ENCODE results near the gene PLXDC1. TPM values are rescaled to one million over a fixed set of nuclear protein-coding genes. Genes with fewer than 3 reads are reported as not detected.

The PLXDC1 gene
- total RNA-seq (10 to 100 TPM in 4 of 5 experiments, 1 to 10 TPM in 1; 2.3 to 55.7 (median 31.8) TPM), polyA plus RNA-seq (10 to 100 TPM; 19.3 to 22.5 TPM), total RNA-seq (107 reads per million, percentile 85 among the genes with 10 or more reads in this experiment)

DNA sequence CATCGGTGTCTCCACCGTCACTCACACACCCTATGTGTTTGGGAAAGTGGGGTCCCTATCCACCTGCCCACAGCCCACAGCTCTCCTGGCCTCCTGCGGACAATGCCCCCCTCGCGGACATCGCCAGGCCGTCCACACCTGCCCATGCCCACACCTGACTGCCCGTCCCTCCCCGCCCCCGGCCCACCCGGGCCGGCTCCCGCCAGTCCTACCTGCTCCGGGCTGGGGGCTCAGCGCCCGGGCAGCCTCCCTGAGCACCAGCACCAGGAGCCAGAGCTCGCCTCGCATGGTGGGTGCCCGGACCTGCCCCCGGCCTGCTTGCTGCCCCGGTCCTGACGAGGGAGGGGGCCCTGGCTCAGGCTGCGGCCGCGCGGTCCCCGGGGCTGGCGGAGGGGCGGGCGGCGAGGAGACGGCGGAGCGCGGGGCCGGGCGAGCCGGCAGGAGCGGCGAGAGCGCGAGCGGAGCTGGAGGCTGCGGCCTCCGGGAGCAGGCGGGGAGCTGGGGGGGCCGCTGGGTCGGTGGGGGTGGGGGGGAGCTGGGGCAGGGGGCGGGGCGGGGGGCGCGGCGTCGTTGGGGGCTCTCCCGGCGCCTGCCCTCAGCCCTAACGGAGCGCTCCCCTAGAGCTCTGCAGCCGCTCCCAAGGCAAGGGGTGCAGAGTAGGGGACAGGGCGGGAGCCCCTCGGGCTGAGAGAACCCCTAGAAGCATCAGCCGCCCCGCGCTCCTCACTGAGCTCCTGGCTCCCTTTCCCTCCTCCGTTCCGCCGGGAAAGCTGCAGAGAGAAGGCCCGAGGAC, at the start of gene PLXDC1:
Gene PLXDC1 (minus strand): TSS at position 488 of the 793 bp plus-strand sequence. CDS start 200 bp downstream, at position 288.
- peak within 1 kb of the TSS; percentile 91 for H3K4me3 ChIP-seq (ENCODE audit: low read length)

DNA sequence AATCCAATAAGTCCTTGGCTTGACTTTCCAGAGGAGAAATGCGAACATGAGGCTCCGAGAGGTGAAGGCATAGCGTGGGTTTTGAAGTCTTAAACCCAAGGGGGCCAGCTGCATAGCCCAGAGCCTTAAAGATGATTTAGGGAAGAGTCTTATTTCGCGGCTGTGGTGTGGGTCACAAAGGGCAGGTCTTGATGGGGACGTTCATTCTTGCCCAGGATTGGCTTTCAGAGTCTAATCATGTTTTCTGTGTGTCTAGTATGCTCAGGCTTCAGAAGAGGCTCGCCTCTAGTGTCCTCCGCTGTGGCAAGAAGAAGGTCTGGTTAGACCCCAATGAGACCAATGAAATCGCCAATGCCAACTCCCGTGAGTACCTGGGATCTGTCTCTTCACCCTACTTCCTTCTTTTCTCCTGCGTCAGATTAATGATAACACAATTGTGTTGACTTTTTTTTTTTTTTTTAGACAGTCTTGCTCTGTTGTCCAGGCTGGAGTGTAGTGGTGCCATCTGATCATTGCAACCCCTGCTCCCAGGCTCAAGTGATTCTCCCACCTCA, 49.6 kb upstream of the PLXDC1 start:
- Histone ChIP-seq H3K27me3 (ENCODE audit: control insufficient read depth in 2 of 2, insufficient read depth in 2 of 2, low read length in 2 of 2) (no peaks in the 10 kb centered on the region), H3K27ac (ENCODE audit: low read depth, low read length) (peak overlapping the region; percentile 98), H3K4me3 (ENCODE audit: low read length) (peak overlapping the region; percentile 83), H3K36me3 (ENCODE audit: control insufficient read depth in 2 of 3, insufficient read depth in 3 of 3, low read length in 3 of 3) (peaks cover 20 to 37% (median 23%) of the 10 kb centered on the region in 3 experiments), H3K9me3 (ENCODE audit: control insufficient read depth in 2 of 3, low read length in 3 of 3) (no peaks in the 10 kb centered on the region), H3K4me1 (ENCODE audit: control insufficient read depth in 2 of 2, insufficient read depth in 2 of 2, low read length in 2 of 2) (peaks cover 32 to 42% of the 10 kb centered on the region in 2 donors)
- peaks cover 4 to 37% (median 28%) of the 10 kb centered on the region in 5 donors for H3K36me3 Mint-ChIP-seq
- H3K27ac Mint-ChIP-seq = peak overlapping the region; percentile 93 to 100 (median 99)
- ChIA-PET POLR2A (interaction anchor here (1.5 to 11.8 kb wide), 5 partner anchors 36 to 218 kb away, joined by 7 to 144 read pairs (median 9); no protein-coding TSS in a partner anchor), CTCF (interaction anchor here (2.5 kb wide), 1 partner anchor 44 kb away, joined by 14 read pairs; no protein-coding TSS in a partner anchor)
- no peak for DNase-seq
- peak overlapping the region; percentile 87 to 98 (median 92) for H3K4me3 Mint-ChIP-seq
- H3K9me3 Mint-ChIP-seq = no peaks in the 10 kb centered on the region
- ATAC-seq = no peak
- H3K4me1 Mint-ChIP-seq = peaks cover 30 to 65% (median 47%) of the 10 kb centered on the region in 7 donors
- H3K27me3 Mint-ChIP-seq = no peaks in the 10 kb centered on the region
- intact Hi-C loops (cut with micrococcal nuclease) = loop anchor here in 1 of 2 donors (1.0 kb wide), 5 partner anchors 8 to 449 kb away; partner anchors contain the start of genes CDK12, LASP1 and PSMB3

More for the DNA sequence above, at the start of gene PLXDC1:
- Mint-ChIP-seq H3K27ac (peak within 1 kb of the TSS; percentile 92 to 100 (median 98)), H3K4me3 (peak within 1 kb of the TSS; percentile 93 to 100 (median 98)), H3K36me3 (peaks cover 0 to 16% (median 0%) of the 10 kb centered on the region in 5 donors), H3K9me3 (peaks cover 0 to 21% (median 0%) of the 10 kb centered on the region in 11 donors), H3K4me1 (peaks cover 33 to 62% (median 44%) of the 10 kb centered on the region in 7 donors), H3K27me3 (peaks cover 0 to 54% (median 4%) of the 10 kb centered on the region in 5 donors)
- ChIA-PET POLR2A (interaction anchor here (0.6 to 4.6 kb wide), 11 partner anchors 39 to 298 kb away, joined by 3 to 43 read pairs (median 4); partner anchors contain the start of genes LASP1, RPL19 and RPL23), CTCF (interaction anchor here (0.7 to 6.4 kb wide), 16 partner anchors 14 to 226 kb away, joined by 3 to 124 read pairs (median 8); partner anchors contain the start of genes ARL5C and LASP1NB)
- DNase-seq (peak in 4 of 9 donors; percentile 20 to 40 (median 26)), ATAC-seq (no peak)
- no peaks in the 10 kb centered on the region for H3K9me3 ChIP-seq (ENCODE audit: control insufficient read depth in 2 of 3, low read length in 3 of 3)
- peak within 1 kb of the TSS; percentile 61 for H3K27ac ChIP-seq (ENCODE audit: low read depth, low read length)
- peaks cover 0 to 8% (median 0%) of the 10 kb centered on the region in 3 experiments for H3K36me3 ChIP-seq (ENCODE audit: control insufficient read depth in 2 of 3, insufficient read depth in 3 of 3, low read length in 3 of 3)
- H3K4me1 ChIP-seq (ENCODE audit: control insufficient read depth in 2 of 2, insufficient read depth in 2 of 2, low read length in 2 of 2) = peaks cover 10 to 26% of the 10 kb centered on the region in 2 donors
- no peaks in the 10 kb centered on the region for H3K27me3 ChIP-seq (ENCODE audit: control insufficient read depth in 2 of 2, insufficient read depth in 2 of 2, low read length in 2 of 2)
- intact Hi-C loops (cut with micrococcal nuclease) = loop anchor here (5.0 to 10.0 kb wide), 7 partner anchors 86 to 477 kb away; partner anchors contain the start of genes CDK12 (in 1 of the 2), CWC25 (in 1 of the 2), EPOP (in 1 of the 2) and FBXO47 (in 1 of the 2)

DNA sequence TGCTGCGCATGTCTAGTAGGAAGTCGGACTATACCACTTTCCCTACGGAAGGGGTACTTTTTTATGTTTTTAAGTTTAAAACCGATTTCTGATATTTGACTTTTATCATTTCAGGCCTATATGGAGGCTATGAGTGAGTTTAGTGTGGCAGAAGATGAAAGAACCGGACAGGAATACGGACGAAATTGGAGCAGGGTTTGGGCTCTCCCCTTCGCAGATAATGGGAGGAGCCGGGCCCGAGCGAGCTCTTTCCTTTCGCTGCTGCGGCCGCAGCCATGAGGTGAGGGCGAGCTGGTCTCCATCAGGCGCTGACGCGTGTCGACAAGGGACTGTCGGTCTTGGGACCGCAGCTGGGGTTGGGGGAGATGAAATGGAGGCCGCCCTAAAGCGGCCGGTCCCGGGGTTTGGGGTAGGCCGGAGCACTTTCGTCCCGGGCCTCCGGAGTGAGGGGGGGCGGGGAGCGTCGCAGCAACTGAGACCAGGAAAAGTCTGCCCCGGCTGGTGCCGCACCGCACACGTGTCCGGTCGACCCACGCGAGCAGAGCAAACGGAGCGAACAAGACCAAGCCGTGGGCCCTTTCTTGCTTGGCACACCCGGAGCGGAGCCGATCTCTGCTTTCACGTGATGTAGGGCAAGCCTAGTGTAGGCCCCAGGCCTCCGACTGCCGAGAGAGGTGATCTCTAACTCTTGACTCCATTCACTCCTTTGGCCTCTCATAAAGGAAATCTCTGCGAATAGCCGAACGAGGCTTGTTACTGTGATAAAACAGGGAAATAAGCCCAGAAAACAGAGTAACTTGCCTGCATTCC, 48.8 kb upstream of the PLXDC1 start, which contains the start of gene RPL19:
Gene RPL19 (plus strand): TSS at position 214 of the 810 bp plus-strand sequence. CDS start 62 bp downstream, at position 276.
- Histone ChIP-seq H3K9me3 (ENCODE audit: control insufficient read depth in 2 of 3, low read length in 3 of 3) (no peaks in the 10 kb centered on the region), H3K27me3 (ENCODE audit: control insufficient read depth in 2 of 2, insufficient read depth in 2 of 2, low read length in 2 of 2) (no peaks in the 10 kb centered on the region), H3K4me1 (ENCODE audit: control insufficient read depth in 2 of 2, insufficient read depth in 2 of 2, low read length in 2 of 2) (peaks cover 39 to 46% of the 10 kb centered on the region in 2 donors), H3K4me3 (ENCODE audit: low read length) (peak within 1 kb of the TSS; percentile 83), H3K36me3 (ENCODE audit: control insufficient read depth in 2 of 3, insufficient read depth in 3 of 3, low read length in 3 of 3) (peaks cover 20 to 37% (median 23%) of the 10 kb centered on the region in 3 experiments), H3K27ac (ENCODE audit: low read depth, low read length) (peak within 1 kb of the TSS; percentile 98)
- DNase-seq = peak in 5 of 9 donors; percentile 73 to 93 (median 79)
- Mint-ChIP-seq H3K9me3 (no peaks in the 10 kb centered on the region), H3K4me1 (peaks cover 38 to 72% (median 54%) of the 10 kb centered on the region in 7 donors), H3K27ac (peak within 1 kb of the TSS; percentile 93 to 100 (median 99)), H3K27me3 (no peaks in the 10 kb centered on the region), H3K4me3 (peak within 1 kb of the TSS; percentile 87 to 98 (median 92)), H3K36me3 (peaks cover 4 to 37% (median 28%) of the 10 kb centered on the region in 5 donors)
- CTCF ChIA-PET = interaction anchor here (0.5 to 2.5 kb wide), 12 partner anchors 31 to 428 kb away, joined by 3 to 14 read pairs (median 3); no protein-coding TSS in a partner anchor
- POLR2A ChIA-PET = interaction anchor here (0.6 to 11.8 kb wide), 36 partner anchors 9 to 780 kb away, joined by 3 to 144 read pairs (median 5); partner anchors contain the start of genes ARL5C, CDK12, FBXO47 and LASP1
- peak; percentile 87 for ATAC-seq
- intact Hi-C loops (cut with micrococcal nuclease) = loop anchor here in 1 of 2 donors (1.0 kb wide), 5 partner anchors 9 to 448 kb away; partner anchors contain the start of genes CDK12, LASP1 and PSMB3

DNA sequence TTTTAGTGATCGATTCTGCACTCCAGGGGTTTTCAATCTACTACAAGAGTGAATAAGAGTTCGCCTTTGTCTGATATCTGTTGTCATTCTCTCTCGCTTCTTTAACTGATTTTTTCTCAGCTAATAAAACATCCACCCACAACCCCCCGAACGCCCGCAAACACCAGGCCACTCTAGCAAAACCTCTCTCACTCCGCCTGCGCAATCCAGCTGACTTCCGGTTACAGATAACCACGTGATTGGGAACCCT, 48.3 kb upstream of the PLXDC1 start:
- ChIA-PET POLR2A (interaction anchor here (0.6 to 11.8 kb wide), 36 partner anchors 9 to 781 kb away, joined by 3 to 144 read pairs (median 5); partner anchors contain the start of genes ARL5C, CDK12, FBXO47 and LASP1), CTCF (interaction anchor here (0.5 to 2.5 kb wide), 12 partner anchors 31 to 427 kb away, joined by 3 to 14 read pairs (median 3); no protein-coding TSS in a partner anchor)
- Histone ChIP-seq H3K36me3 (ENCODE audit: control insufficient read depth in 2 of 3, insufficient read depth in 3 of 3, low read length in 3 of 3) (peaks cover 20 to 33% (median 23%) of the 10 kb centered on the region in 3 experiments), H3K4me3 (ENCODE audit: low read length) (peak overlapping the region; percentile 83), H3K27me3 (ENCODE audit: control insufficient read depth in 2 of 2, insufficient read depth in 2 of 2, low read length in 2 of 2) (no peaks in the 10 kb centered on the region), H3K27ac (ENCODE audit: low read depth, low read length) (peak overlapping the region; percentile 98), H3K4me1 (ENCODE audit: control insufficient read depth in 2 of 2, insufficient read depth in 2 of 2, low read length in 2 of 2) (peaks cover 42 to 46% of the 10 kb centered on the region in 2 donors), H3K9me3 (ENCODE audit: control insufficient read depth in 2 of 3, low read length in 3 of 3) (no peaks in the 10 kb centered on the region)
- H3K36me3 Mint-ChIP-seq = peaks cover 4 to 31% (median 25%) of the 10 kb centered on the region in 5 donors
- H3K4me1 Mint-ChIP-seq = peaks cover 38 to 72% (median 54%) of the 10 kb centered on the region in 7 donors
- intact Hi-C loops (cut with micrococcal nuclease) = loop anchor here (1.0 to 2.0 kb wide), 7 partner anchors 10 to 447 kb away; partner anchors contain the start of genes LASP1 (in 2 of the 2), CDK12 (in 1 of the 2) and PSMB3 (in 1 of the 2)
- H3K27ac Mint-ChIP-seq = peak overlapping the region; percentile 93 to 100 (median 99)
- peak; percentile 85 for ATAC-seq
- H3K27me3 Mint-ChIP-seq = no peaks in the 10 kb centered on the region
- peak in 7 of 9 donors; percentile 61 to 93 (median 89) for DNase-seq
- H3K9me3 Mint-ChIP-seq = no peaks in the 10 kb centered on the region
- H3K4me3 Mint-ChIP-seq = peak overlapping the region; percentile 87 to 98 (median 92)

DNA sequence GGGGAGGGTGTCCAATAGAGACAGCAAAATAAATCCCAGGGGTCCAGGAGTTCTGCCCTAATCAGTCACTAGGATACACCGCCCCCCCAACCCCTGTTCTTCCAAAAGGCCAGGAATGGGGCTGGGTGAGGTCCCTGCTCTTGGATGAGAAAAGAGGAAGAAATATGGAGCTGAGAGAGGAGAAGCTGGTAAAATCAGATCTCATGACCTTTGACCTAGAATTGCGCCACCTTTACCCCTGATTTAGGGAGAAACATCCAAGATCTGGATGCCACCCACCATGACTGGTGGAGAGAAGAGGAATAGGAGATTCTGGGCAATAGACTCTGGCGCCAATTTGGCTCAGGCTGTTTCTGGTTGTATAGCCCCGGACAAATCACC, 46.7 kb upstream of the PLXDC1 start:
- ChIA-PET CTCF (interaction anchor here (1.0 kb wide), 1 partner anchor 33 kb away, joined by 4 read pairs; no protein-coding TSS in a partner anchor), POLR2A (interaction anchor here (2.7 kb wide), 2 partner anchors 11 to 23 kb away, joined by 8 to 13 read pairs; no protein-coding TSS in a partner anchor)
- intact Hi-C loops (cut with micrococcal nuclease) = loop anchor here in 1 of 2 donors (2.0 kb wide), 2 partner anchors 43 to 327 kb away; partner anchors contain the start of gene LASP1
- no peaks in the 10 kb centered on the region for H3K27me3 Mint-ChIP-seq
- peaks cover 4 to 23% (median 18%) of the 10 kb centered on the region in 5 donors for H3K36me3 Mint-ChIP-seq
- Histone ChIP-seq H3K36me3 (ENCODE audit: control insufficient read depth in 2 of 3, insufficient read depth in 3 of 3, low read length in 3 of 3) (peaks cover 13 to 17% (median 15%) of the 10 kb centered on the region in 3 experiments), H3K27ac (ENCODE audit: low read depth, low read length) (peak overlapping the region; percentile 72), H3K9me3 (ENCODE audit: control insufficient read depth in 2 of 3, low read length in 3 of 3) (no peaks in the 10 kb centered on the region), H3K4me1 (ENCODE audit: control insufficient read depth in 2 of 2, insufficient read depth in 2 of 2, low read length in 2 of 2) (peaks cover 43 to 46% of the 10 kb centered on the region in 2 donors), H3K4me3 (ENCODE audit: low read length) (peak overlapping the region; percentile 64), H3K27me3 (ENCODE audit: control insufficient read depth in 2 of 2, insufficient read depth in 2 of 2, low read length in 2 of 2) (no peaks in the 10 kb centered on the region)
- peak overlapping the region; percentile 87 to 98 (median 92) for H3K4me3 Mint-ChIP-seq
- ATAC-seq (no peak), DNase-seq (no peak)
- H3K27ac Mint-ChIP-seq = peak overlapping the region; percentile 77 to 100 (median 99)
- H3K4me1 Mint-ChIP-seq = peaks cover 43 to 73% (median 59%) of the 10 kb centered on the region in 7 donors
- no peaks in the 10 kb centered on the region for H3K9me3 Mint-ChIP-seq
